IPS DF 4.7 (cell line): ENCODE data around the gene HPSE2.

Experiments
- DNase-seq: peaks from one replicate; pipeline ENCODE4 v3.0.0-alpha.2; 2013; ENCODE audit warnings: low spot score; ENCODE audit errors: extremely low read depth

Gene HPSE2

GRCh38 chr10:98627711-98628110 is 607.9 kb downstream of the HPSE2 start:
- DNase-seq, result no peak

- DNase-seq, result no peak
Observed at GRCh38 chr10:98624963-98625362, 610.7 kb downstream of the HPSE2 start.

GRCh38 chr10:98623176-98623575 is 612.5 kb downstream of the HPSE2 start:
- DNase-seq, result no peak

- no peak for DNase-seq
Observed at GRCh38 chr10:98621630-98622029, 614.0 kb downstream of the HPSE2 start.

- DNase-seq, result no peak
Observed at GRCh38 chr10:98620503-98620902, 615.1 kb downstream of the HPSE2 start.

- DNase-seq, result no peak
Observed at GRCh38 chr10:98619446-98619845, 616.2 kb downstream of the HPSE2 start.

GRCh38 chr10:98617906-98618520 is 617.6 kb downstream of the HPSE2 start:
- no peak for DNase-seq

- DNase-seq, result no peak
Observed at GRCh38 chr10:98613446-98613845, 622.2 kb downstream of the HPSE2 start.

- DNase-seq, result no peak
Observed at GRCh38 chr10:98611436-98611835, 624.2 kb downstream of the HPSE2 start.

- no peak for DNase-seq
Observed at GRCh38 chr10:98610836-98611235, 624.8 kb downstream of the HPSE2 start.

- no peak for DNase-seq
Observed at GRCh38 chr10:98610301-98610700, 625.4 kb downstream of the HPSE2 start.

GRCh38 chr10:98609265-98609664 is 626.4 kb downstream of the HPSE2 start:
- DNase-seq, result no peak

GRCh38 chr10:98608411-98608810 is 627.2 kb downstream of the HPSE2 start:
- DNase-seq, result no peak

- no peak for DNase-seq
Observed at GRCh38 chr10:98602224-98602623, 633.4 kb downstream of the HPSE2 start.

GRCh38 chr10:98599032-98599610 is 636.5 kb downstream of the HPSE2 start:
- no peak for DNase-seq

- DNase-seq, result no peak
Observed at GRCh38 chr10:98596404-98596803, 639.2 kb downstream of the HPSE2 start.

GRCh38 chr10:98589691-98590090 is 646.0 kb downstream of the HPSE2 start:
- no peak for DNase-seq

GRCh38 chr10:98589007-98589406 is 646.6 kb downstream of the HPSE2 start:
- DNase-seq, result no peak

- DNase-seq, result no peak
Observed at GRCh38 chr10:98587156-98587837, 648.4 kb downstream of the HPSE2 start.

GRCh38 chr10:98586096-98586495 is 649.6 kb downstream of the HPSE2 start:
- DNase-seq, result no peak

GRCh38 chr10:98582363-98582762 is 653.3 kb downstream of the HPSE2 start:
- DNase-seq, result no peak

GRCh38 chr10:98577578-98577977 is 658.1 kb downstream of the HPSE2 start:
- no peak for DNase-seq

GRCh38 chr10:98577168-98577567 is 658.5 kb downstream of the HPSE2 start:
- no peak for DNase-seq
